PC-3 (cell line): ENCODE results near the gene TEAD1.

Experiments used
- EZH2phosphoT487 ChIP-seq: fragments of 300-600 bp; sonication (generic); IDR thresholded peaks from 2 replicates; pipeline ENCODE4 v1.6.1; 2018; ENCODE audit warnings: mild to moderate bottlenecking, antibody characterized with exemption, low read length, borderline replicate concordance
- TF ChIP-seq, protein P1 (sequence below): fragments of 300-600 bp; sonication (generic); conservative IDR thresholded peaks from 2 replicates; pipeline ENCODE4 v1.5.1; 2017; ENCODE audit warnings: antibody characterized with exemption, low read depth, mild to moderate bottlenecking, low read length

DNA sequence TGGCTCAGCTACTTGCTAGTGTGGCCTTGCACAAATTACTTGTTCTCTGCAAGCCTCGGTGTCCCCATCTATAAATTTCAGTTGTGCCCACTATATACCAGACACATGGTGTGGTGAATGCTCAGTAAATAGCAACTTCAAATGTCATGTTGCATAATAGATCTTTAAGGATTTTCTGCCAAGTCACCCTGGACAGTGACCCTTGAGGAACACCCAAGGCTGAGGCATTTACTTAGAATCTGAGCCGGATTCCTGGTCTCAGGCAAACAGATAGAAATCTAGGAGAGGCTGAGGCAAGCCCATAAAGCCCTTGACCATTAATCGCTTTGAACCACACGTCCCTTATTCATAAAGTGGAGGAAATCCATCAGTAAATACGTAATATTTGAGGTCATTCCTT, 9.7 kb downstream of the TEAD1 start:
- TF ChIP-seq, protein P1, sequence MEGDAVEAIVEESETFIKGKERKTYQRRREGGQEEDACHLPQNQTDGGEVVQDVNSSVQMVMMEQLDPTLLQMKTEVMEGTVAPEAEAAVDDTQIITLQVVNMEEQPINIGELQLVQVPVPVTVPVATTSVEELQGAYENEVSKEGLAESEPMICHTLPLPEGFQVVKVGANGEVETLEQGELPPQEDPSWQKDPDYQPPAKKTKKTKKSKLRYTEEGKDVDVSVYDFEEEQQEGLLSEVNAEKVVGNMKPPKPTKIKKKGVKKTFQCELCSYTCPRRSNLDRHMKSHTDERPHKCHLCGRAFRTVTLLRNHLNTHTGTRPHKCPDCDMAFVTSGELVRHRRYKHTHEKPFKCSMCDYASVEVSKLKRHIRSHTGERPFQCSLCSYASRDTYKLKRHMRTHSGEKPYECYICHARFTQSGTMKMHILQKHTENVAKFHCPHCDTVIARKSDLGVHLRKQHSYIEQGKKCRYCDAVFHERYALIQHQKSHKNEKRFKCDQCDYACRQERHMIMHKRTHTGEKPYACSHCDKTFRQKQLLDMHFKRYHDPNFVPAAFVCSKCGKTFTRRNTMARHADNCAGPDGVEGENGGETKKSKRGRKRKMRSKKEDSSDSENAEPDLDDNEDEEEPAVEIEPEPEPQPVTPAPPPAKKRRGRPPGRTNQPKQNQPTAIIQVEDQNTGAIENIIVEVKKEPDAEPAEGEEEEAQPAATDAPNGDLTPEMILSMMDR, result no peak
- no peak for TF ChIP-seq EZH2phosphoT487
